ENCODE data around the gene PTPRCAP. TPM values are rescaled to one million over a fixed set of nuclear protein-coding genes. Genes with fewer than 3 reads are reported as not detected.

The PTPRCAP gene
- total and polyA plus RNA-seq, 2 donors (not counting 1 experiment from before 2014, with no cell fraction given), result 266 to 565 TPM

GRCh38 chr11:67442504-67443404 lies 5.3 kb upstream of the PTPRCAP start:
- DNase-seq, result peak; percentile 46
- Histone ChIP-seq H3K79me2 (ENCODE audit: control insufficient read depth, insufficient read depth, low read length) (peaks cover 32% of the 10 kb centered on the region), H2AFZ (ENCODE audit: insufficient read depth, low read depth, low read length, poor library complexity, severe bottlenecking) (no peak overlapping the region), H3K9me3 (ENCODE audit: control extremely low read depth in 1 of 3, control insufficient read depth in 2 of 3, insufficient read depth in 1 of 3, low read length in 2 of 3) (no peaks in the 10 kb centered on the region), H3K36me3 (replicated peaks in 1 of 2; ENCODE audit: control extremely low read depth in 1 of 2, control insufficient read depth in 1 of 2, extremely low read depth in 1 of 2, insufficient read depth in 2 of 2, low read length in 1 of 2) (no peaks in the 10 kb centered on the region), H3K4me2 (replicated peaks; ENCODE audit: low read depth, low read length, poor library complexity, severe bottlenecking) (peak overlapping the region; percentile 99), H3K9ac (ENCODE audit: low read length) (no peak overlapping the region), H4K20me1 (ENCODE audit: control insufficient read depth, insufficient read depth, low read length, poor library complexity, severe bottlenecking) (peaks cover 17% of the 10 kb centered on the region), H3K4me3 (ENCODE audit: control extremely low read depth in 1 of 5, extremely low read depth in 1 of 5, insufficient read depth in 1 of 5, low read depth in 2 of 5, low read length in 4 of 5) (peak overlapping the region in 1 of 5 experiments; percentile 69), H3K27me3 (replicated peaks in 1 of 4; ENCODE audit: control extremely low read depth in 1 of 4, control insufficient read depth in 3 of 4, insufficient read depth in 4 of 4, low read length in 3 of 4) (no peaks in the 10 kb centered on the region), H3K27ac (ENCODE audit: low read length in 2 of 2) (peak overlapping the region; percentile 75 to 88), H3K4me1 (ENCODE audit: control insufficient read depth in 2 of 2, insufficient read depth in 2 of 2, low read length in 2 of 2) (peaks cover 83 to 96% of the 10 kb centered on the region in 2 donors)
- no peaks in the 10 kb centered on the region for H3K27me3 Mint-ChIP-seq
- peak overlapping the region; percentile 92 for H3K27ac Mint-ChIP-seq
- no peak for ATAC-seq (ENCODE audit: low read depth)
- ChIA-PET POLR2A (interaction anchor here (0.7 to 9.6 kb wide), 9 partner anchors 12 to 91 kb away, joined by 4 to 110 read pairs (median 21); partner anchors contain the start of genes PPP1CA, RAD9A, TBC1D10C and TMEM134), CTCF (interaction anchor here (0.9 kb wide), 1 partner anchor 27 kb away, joined by 3 read pairs; the partner anchor contains the start of gene TMEM134)
- 64% methylated on average over 38 of the region's 45 CpGs for WGBS (ENCODE audit: insufficient coverage)
- H3K4me1 Mint-ChIP-seq, result peaks cover 88% of the 10 kb centered on the region
- no peaks in the 10 kb centered on the region for H3K9me3 Mint-ChIP-seq (ENCODE audit: insufficient read depth)
- TF ChIP-seq CTCF (IDR thresholded peaks at IDR 0.05) (no peak), EZH2 (IDR thresholded peaks at IDR 0.05; ENCODE audit: borderline replicate concordance, insufficient read depth, low read depth, low read length, poor library complexity, severe bottlenecking) (no peak)
- intact Hi-C loops (cut with micrococcal nuclease), result no loop called here
- H3K4me3 Mint-ChIP-seq, result peak overlapping the region; percentile 77
